ENCODE results near the gene TMEM167A.

TMEM167A gene

GRCh38 chr5:83036991-83037575, 40.1 kb downstream of the TMEM167A start:
- TF ChIP-seq EP300 (IDR thresholded peaks at IDR 0.05; ENCODE audit: borderline replicate concordance) (no peak), TAF1 (IDR thresholded peaks at IDR 0.05; ENCODE audit: low read depth) (no peak), FOXM1 (IDR thresholded peaks at IDR 0.05; ENCODE audit: borderline replicate concordance, low read depth) (no peak), TEAD4 (IDR thresholded peaks at IDR 0.05) (no peak), CREB1 (IDR thresholded peaks at IDR 0.05; ENCODE audit: low read depth) (no peak), EGR1 (IDR thresholded peaks at IDR 0.05) (no peak), CEBPB (IDR thresholded peaks at IDR 0.05) (no peak), TCF12 (IDR thresholded peaks at IDR 0.05; ENCODE audit: low read depth) (no peak), MAX (IDR thresholded peaks at IDR 0.05) (no peak), USF1 (IDR thresholded peaks at IDR 0.05) (no peak), NFIC (IDR thresholded peaks at IDR 0.05) (no peak), ZBTB7A (IDR thresholded peaks at IDR 0.05; ENCODE audit: low read depth) (no peak), YY1 (IDR thresholded peaks at IDR 0.05; ENCODE audit: low read depth) (no peak), RAD21 (IDR thresholded peaks at IDR 0.05; ENCODE audit: low read depth) (no peak), REST (IDR thresholded peaks at IDR 0.05; ENCODE audit: low read depth) (no peak)

- TF ChIP-seq CREB1 (IDR thresholded peaks at IDR 0.05; ENCODE audit: low read depth) (no peak), TEAD4 (IDR thresholded peaks at IDR 0.05) (no peak), NFIC (IDR thresholded peaks at IDR 0.05) (no peak), MAX (IDR thresholded peaks at IDR 0.05) (no peak)
These were observed 41.7 kb downstream of the TMEM167A start for GRCh38 chr5:83035373-83036100.

- TF ChIP-seq ZBTB7A (IDR thresholded peaks at IDR 0.05; ENCODE audit: low read depth): no peak
These were observed 42.5 kb downstream of the TMEM167A start for GRCh38 chr5:83034528-83035207.

- TF ChIP-seq CREB1 (IDR thresholded peaks at IDR 0.05; ENCODE audit: low read depth): no peak
- no peak for TF ChIP-seq TAF1 (IDR thresholded peaks at IDR 0.05; ENCODE audit: low read depth)
- no peak for TF ChIP-seq USF1 (IDR thresholded peaks at IDR 0.05)
- TF ChIP-seq YY1 (IDR thresholded peaks at IDR 0.05; ENCODE audit: low read depth): no peak
- TF ChIP-seq RAD21 (IDR thresholded peaks at IDR 0.05; ENCODE audit: low read depth): no peak
- no peak for TF ChIP-seq EGR1 (IDR thresholded peaks at IDR 0.05)
- no peak for TF ChIP-seq REST (IDR thresholded peaks at IDR 0.05; ENCODE audit: low read depth)
- TF ChIP-seq TCF12 (IDR thresholded peaks at IDR 0.05; ENCODE audit: low read depth): no peak
These were observed 43.2 kb downstream of the TMEM167A start for GRCh38 chr5:83034036-83034435.

GRCh38 chr5:83031381-83031780, 45.8 kb downstream of the TMEM167A start:
- no peak for TF ChIP-seq CREB1 (IDR thresholded peaks at IDR 0.05; ENCODE audit: low read depth)
- no peak for TF ChIP-seq NFIC (IDR thresholded peaks at IDR 0.05)
- no peak for TF ChIP-seq ZBTB7A (IDR thresholded peaks at IDR 0.05; ENCODE audit: low read depth)
- TF ChIP-seq MAX (IDR thresholded peaks at IDR 0.05): no peak
- no peak for TF ChIP-seq RAD21 (IDR thresholded peaks at IDR 0.05; ENCODE audit: low read depth)
- TF ChIP-seq FOXM1 (IDR thresholded peaks at IDR 0.05; ENCODE audit: borderline replicate concordance, low read depth): no peak
- no peak for TF ChIP-seq TCF12 (IDR thresholded peaks at IDR 0.05; ENCODE audit: low read depth)
- TF ChIP-seq YY1 (IDR thresholded peaks at IDR 0.05; ENCODE audit: low read depth): no peak
- no peak for TF ChIP-seq TAF1 (IDR thresholded peaks at IDR 0.05; ENCODE audit: low read depth)
- TF ChIP-seq CEBPB (IDR thresholded peaks at IDR 0.05): no peak

All from Ishikawa (cell line).